ENCODE measurements around the gene REG1B. TPM values are rescaled to one million over a fixed set of nuclear protein-coding genes. Genes with fewer than 3 reads are reported as not detected.

Gene REG1B
- total RNA-seq, 1 donor from 2014 or later: not detected

GRCh38 chr2:79101024-79101423 lies 13.2 kb upstream of the REG1B start:
- Histone ChIP-seq H3K27ac (ENCODE audit: low read depth, low read length) (no peak overlapping the region), H3K36me3 (ENCODE audit: insufficient read depth, low read length) (no peaks in the 10 kb centered on the region), H3K9ac (ENCODE audit: low read length) (no peak overlapping the region), H3K79me2 (ENCODE audit: insufficient read depth, low read length) (no peaks in the 10 kb centered on the region), H4K20me1 (ENCODE audit: insufficient read depth, low read length) (no peaks in the 10 kb centered on the region), H3K4me2 (ENCODE audit: low read length) (no peak overlapping the region), H3K27me3 (ENCODE audit: insufficient read depth, low read length) (no peaks in the 10 kb centered on the region), H3K9me3 (ENCODE audit: insufficient read depth, low read depth, low read length) (no peaks in the 10 kb centered on the region), H2AFZ (ENCODE audit: low read depth, low read length) (no peak overlapping the region), H3K4me1 (ENCODE audit: insufficient read depth, low read length) (no peaks in the 10 kb centered on the region), H3K4me3 (ENCODE audit: insufficient read depth, low read depth, low read length) (no peak overlapping the region)
- Mint-ChIP-seq H3K27me3 (ENCODE audit: low read depth, unreplicated experiment) (peaks cover 5% of the 10 kb centered on the region), H3K36me3 (ENCODE audit: low read depth, unreplicated experiment) (no peaks in the 10 kb centered on the region), H3K27ac (ENCODE audit: unreplicated experiment) (no peak overlapping the region), H3K9me3 (ENCODE audit: unreplicated experiment) (peaks cover 5% of the 10 kb centered on the region), H3K4me3 (ENCODE audit: unreplicated experiment) (no peak overlapping the region), H3K4me1 (ENCODE audit: low read depth, unreplicated experiment) (no peaks in the 10 kb centered on the region)
- no peak for TF ChIP-seq EZH2 (IDR thresholded peaks at IDR 0.05; ENCODE audit: insufficient read depth, low read length)
- TF ChIP-seq, protein P1, sequence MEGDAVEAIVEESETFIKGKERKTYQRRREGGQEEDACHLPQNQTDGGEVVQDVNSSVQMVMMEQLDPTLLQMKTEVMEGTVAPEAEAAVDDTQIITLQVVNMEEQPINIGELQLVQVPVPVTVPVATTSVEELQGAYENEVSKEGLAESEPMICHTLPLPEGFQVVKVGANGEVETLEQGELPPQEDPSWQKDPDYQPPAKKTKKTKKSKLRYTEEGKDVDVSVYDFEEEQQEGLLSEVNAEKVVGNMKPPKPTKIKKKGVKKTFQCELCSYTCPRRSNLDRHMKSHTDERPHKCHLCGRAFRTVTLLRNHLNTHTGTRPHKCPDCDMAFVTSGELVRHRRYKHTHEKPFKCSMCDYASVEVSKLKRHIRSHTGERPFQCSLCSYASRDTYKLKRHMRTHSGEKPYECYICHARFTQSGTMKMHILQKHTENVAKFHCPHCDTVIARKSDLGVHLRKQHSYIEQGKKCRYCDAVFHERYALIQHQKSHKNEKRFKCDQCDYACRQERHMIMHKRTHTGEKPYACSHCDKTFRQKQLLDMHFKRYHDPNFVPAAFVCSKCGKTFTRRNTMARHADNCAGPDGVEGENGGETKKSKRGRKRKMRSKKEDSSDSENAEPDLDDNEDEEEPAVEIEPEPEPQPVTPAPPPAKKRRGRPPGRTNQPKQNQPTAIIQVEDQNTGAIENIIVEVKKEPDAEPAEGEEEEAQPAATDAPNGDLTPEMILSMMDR (IDR thresholded peaks at IDR 0.05; ENCODE audit: insufficient read depth, low read depth, low read length): no peak
- DNase-seq (ENCODE audit: low read depth) (no peak), FAIRE-seq (no peak)

GRCh38 chr2:79100285-79100684 lies 12.5 kb upstream of the REG1B start:
- peaks cover 5% of the 10 kb centered on the region for H3K27me3 Mint-ChIP-seq (ENCODE audit: low read depth, unreplicated experiment)
- no peaks in the 10 kb centered on the region for H3K4me1 Mint-ChIP-seq (ENCODE audit: low read depth, unreplicated experiment)
- Histone ChIP-seq H3K4me2 (ENCODE audit: low read length) (no peak overlapping the region), H3K9me3 (ENCODE audit: insufficient read depth, low read depth, low read length) (no peaks in the 10 kb centered on the region), H3K27ac (ENCODE audit: low read depth, low read length) (no peak overlapping the region), H3K27me3 (ENCODE audit: insufficient read depth, low read length) (no peaks in the 10 kb centered on the region), H2AFZ (ENCODE audit: low read depth, low read length) (no peak overlapping the region), H3K9ac (ENCODE audit: low read length) (no peak overlapping the region), H3K4me3 (ENCODE audit: insufficient read depth, low read depth, low read length) (no peak overlapping the region), H3K36me3 (ENCODE audit: insufficient read depth, low read length) (no peaks in the 10 kb centered on the region), H3K79me2 (ENCODE audit: insufficient read depth, low read length) (no peaks in the 10 kb centered on the region), H4K20me1 (ENCODE audit: insufficient read depth, low read length) (no peaks in the 10 kb centered on the region), H3K4me1 (ENCODE audit: insufficient read depth, low read length) (no peaks in the 10 kb centered on the region)
- peaks cover 5% of the 10 kb centered on the region for H3K9me3 Mint-ChIP-seq (ENCODE audit: unreplicated experiment)
- no peak for TF ChIP-seq EZH2 (IDR thresholded peaks at IDR 0.05; ENCODE audit: insufficient read depth, low read length)
- no peak overlapping the region for H3K4me3 Mint-ChIP-seq (ENCODE audit: unreplicated experiment)
- no peaks in the 10 kb centered on the region for H3K36me3 Mint-ChIP-seq (ENCODE audit: low read depth, unreplicated experiment)
- FAIRE-seq: no peak
- no peak for DNase-seq (ENCODE audit: low read depth)
- H3K27ac Mint-ChIP-seq (ENCODE audit: unreplicated experiment): no peak overlapping the region

- no peaks in the 10 kb centered on the region for H3K4me1 Mint-ChIP-seq (ENCODE audit: low read depth, unreplicated experiment)
- DNase-seq (ENCODE audit: low read depth): no peak
- Histone ChIP-seq H3K4me1 (ENCODE audit: insufficient read depth, low read length) (no peaks in the 10 kb centered on the region), H3K27me3 (ENCODE audit: insufficient read depth, low read length) (no peaks in the 10 kb centered on the region), H2AFZ (ENCODE audit: low read depth, low read length) (no peak overlapping the region), H3K4me2 (ENCODE audit: low read length) (no peak overlapping the region), H3K9ac (ENCODE audit: low read length) (no peak overlapping the region), H3K36me3 (ENCODE audit: insufficient read depth, low read length) (no peaks in the 10 kb centered on the region), H3K79me2 (ENCODE audit: insufficient read depth, low read length) (no peaks in the 10 kb centered on the region), H3K4me3 (ENCODE audit: insufficient read depth, low read depth, low read length) (no peak overlapping the region), H3K27ac (ENCODE audit: low read depth, low read length) (no peak overlapping the region), H3K9me3 (ENCODE audit: insufficient read depth, low read depth, low read length) (no peaks in the 10 kb centered on the region), H4K20me1 (ENCODE audit: insufficient read depth, low read length) (no peaks in the 10 kb centered on the region)
- H3K36me3 Mint-ChIP-seq (ENCODE audit: low read depth, unreplicated experiment): no peaks in the 10 kb centered on the region
- peaks cover 5% of the 10 kb centered on the region for H3K27me3 Mint-ChIP-seq (ENCODE audit: low read depth, unreplicated experiment)
- FAIRE-seq: no peak
- no peak for TF ChIP-seq EZH2 (IDR thresholded peaks at IDR 0.05; ENCODE audit: insufficient read depth, low read length)
- TF ChIP-seq, protein P1 (IDR thresholded peaks at IDR 0.05; ENCODE audit: insufficient read depth, low read depth, low read length): no peak
- no peak overlapping the region for H3K27ac Mint-ChIP-seq (ENCODE audit: unreplicated experiment)
- peaks cover 5% of the 10 kb centered on the region for H3K9me3 Mint-ChIP-seq (ENCODE audit: unreplicated experiment)
- H3K4me3 Mint-ChIP-seq (ENCODE audit: unreplicated experiment): no peak overlapping the region
These were observed 11.4 kb upstream of the REG1B start for GRCh38 chr2:79099140-79099686.

Data from astrocyte (in vitro differentiated cells and primary cell).